ENCODE measurements around the gene PRKAG3. TPM values are rescaled to one million over a fixed set of nuclear protein-coding genes. Genes with fewer than 3 reads are reported as not detected.

The PRKAG3 gene
- not detected for total RNA-seq

DNA sequence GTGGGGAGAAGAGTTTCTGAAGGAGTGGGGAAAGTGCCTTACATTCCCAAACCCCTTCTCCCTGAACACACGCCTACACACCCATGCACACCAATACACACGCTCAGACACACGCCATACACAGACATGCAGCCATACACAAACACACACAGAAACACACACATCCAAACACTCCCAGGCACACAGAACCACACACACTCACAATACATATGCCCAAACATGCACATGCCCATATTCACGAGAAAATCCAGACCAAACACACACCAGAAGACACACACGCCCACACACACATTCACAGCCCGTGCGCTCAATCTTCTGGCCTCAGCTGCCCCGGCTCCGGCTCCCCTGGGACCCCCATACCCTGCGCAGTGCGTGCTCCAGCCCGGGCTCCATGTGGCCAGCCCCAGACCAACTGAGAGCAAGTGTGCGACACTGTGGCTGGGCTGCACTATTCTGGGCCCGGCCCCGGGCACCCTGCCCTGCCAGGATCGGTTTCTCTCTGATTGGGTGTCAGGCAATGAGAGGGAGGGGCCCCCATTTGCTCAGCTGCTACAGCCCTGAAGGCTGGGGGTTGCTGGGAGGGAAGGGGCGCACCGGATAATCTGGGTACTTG is at the start of gene PRKAG3:
PRKAG3 (minus strand) TSS at position 426 of the 613 bp plus-strand sequence.
- WGBS, 2 donors, result 63 to 68% methylated on average over 5 to 9 of the region's 18 CpGs
- H3K4me1 ChIP-seq, result peaks cover 0 to 29% (median 0%) of the 10 kb centered on the region in 3 donors
- H3K9me3 ChIP-seq, result no peaks in the 10 kb centered on the region
- intact Hi-C loops (cut with DNase I), result no loop called here
- H3K36me3 ChIP-seq, result no peaks in the 10 kb centered on the region
- no peak for DNase-seq
- H3K27ac ChIP-seq, result peak within 1 kb of the TSS in 2 of 4 donors; percentile 63 to 65
- no peak for TF ChIP-seq POLR2A (IDR thresholded peaks at IDR 0.05)
- TF ChIP-seq, protein P1, sequence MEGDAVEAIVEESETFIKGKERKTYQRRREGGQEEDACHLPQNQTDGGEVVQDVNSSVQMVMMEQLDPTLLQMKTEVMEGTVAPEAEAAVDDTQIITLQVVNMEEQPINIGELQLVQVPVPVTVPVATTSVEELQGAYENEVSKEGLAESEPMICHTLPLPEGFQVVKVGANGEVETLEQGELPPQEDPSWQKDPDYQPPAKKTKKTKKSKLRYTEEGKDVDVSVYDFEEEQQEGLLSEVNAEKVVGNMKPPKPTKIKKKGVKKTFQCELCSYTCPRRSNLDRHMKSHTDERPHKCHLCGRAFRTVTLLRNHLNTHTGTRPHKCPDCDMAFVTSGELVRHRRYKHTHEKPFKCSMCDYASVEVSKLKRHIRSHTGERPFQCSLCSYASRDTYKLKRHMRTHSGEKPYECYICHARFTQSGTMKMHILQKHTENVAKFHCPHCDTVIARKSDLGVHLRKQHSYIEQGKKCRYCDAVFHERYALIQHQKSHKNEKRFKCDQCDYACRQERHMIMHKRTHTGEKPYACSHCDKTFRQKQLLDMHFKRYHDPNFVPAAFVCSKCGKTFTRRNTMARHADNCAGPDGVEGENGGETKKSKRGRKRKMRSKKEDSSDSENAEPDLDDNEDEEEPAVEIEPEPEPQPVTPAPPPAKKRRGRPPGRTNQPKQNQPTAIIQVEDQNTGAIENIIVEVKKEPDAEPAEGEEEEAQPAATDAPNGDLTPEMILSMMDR (IDR thresholded peaks at IDR 0.05), result no peak
- no peak within 1 kb of the TSS for H3K4me3 ChIP-seq
- H3K27me3 ChIP-seq, result peaks cover 0 to 67% (median 0%) of the 10 kb centered on the region in 4 donors

DNA sequence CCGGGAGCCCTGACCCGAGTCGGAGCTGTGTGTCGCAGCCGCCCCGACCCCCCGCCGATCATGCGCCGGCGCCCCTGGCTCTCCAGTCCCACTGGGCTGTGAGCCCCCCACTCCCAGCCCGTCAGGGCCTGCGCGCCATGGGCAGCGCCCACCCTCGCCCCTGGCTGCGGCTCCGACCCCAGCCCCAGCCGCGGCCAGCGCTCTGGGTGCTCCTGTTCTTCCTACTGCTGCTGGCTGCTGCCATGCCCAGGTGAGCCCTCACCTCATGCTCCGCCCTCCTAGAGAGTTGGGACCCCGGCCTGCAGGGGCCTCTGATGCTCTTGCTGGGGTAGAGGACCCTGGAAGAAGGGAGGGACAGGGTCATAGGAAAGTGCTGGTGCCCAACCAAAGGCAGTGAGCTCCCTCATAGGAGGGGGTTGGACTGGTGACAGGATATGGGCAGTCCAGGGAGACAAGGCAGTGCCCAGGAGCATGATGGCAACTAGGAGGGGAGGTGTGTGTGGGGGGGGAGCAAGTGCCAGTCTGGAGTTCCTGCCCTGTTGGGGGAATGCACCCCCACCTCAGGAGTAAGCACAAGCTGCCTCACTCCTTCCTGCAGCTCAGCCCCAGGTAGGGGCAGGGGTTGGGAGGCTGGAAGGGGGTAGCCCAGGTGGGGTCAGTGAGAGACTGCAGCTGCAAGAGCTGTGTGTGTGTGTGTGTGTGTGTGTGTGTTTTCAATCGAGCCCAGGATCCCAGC is 49.4 kb upstream of the PRKAG3 start:
- no peak for TF ChIP-seq POLR2A (IDR thresholded peaks at IDR 0.05)
- TF ChIP-seq, protein P1 (IDR thresholded peaks at IDR 0.05), result no peak
- no peaks in the 10 kb centered on the region for H3K36me3 ChIP-seq
- WGBS, 2 donors, result 0 to 23% methylated on average over 1 of the region's 24 CpGs
- peak overlapping the region; percentile 34 to 68 (median 43) for H3K4me3 ChIP-seq
- peaks cover 24 to 75% (median 32%) of the 10 kb centered on the region in 3 donors for H3K4me1 ChIP-seq
- peaks cover 0 to 99% (median 7%) of the 10 kb centered on the region in 4 donors for H3K27me3 ChIP-seq
- intact Hi-C loops (cut with DNase I), result no loop called here
- no peak for DNase-seq
- H3K27ac ChIP-seq, result peak overlapping the region; percentile 68 to 83 (median 78)
- H3K9me3 ChIP-seq, result no peaks in the 10 kb centered on the region

GRCh38 chr2:218880102-218880858 is 48.7 kb upstream of the PRKAG3 start, which contains the start of gene WNT10A:
Gene WNT10A, plus strand, starts transcription at chr2:218880852. Its CDS starts 144 bp downstream, at chr2:218880996.
- TF ChIP-seq, protein P1 (IDR thresholded peaks at IDR 0.05), result no peak
- peak in 1 of 4 donors; percentile 68 for TF ChIP-seq POLR2A (IDR thresholded peaks at IDR 0.05)
- Histone ChIP-seq H3K27ac (peak within 1 kb of the TSS; percentile 68 to 83 (median 78)), H3K9me3 (no peaks in the 10 kb centered on the region), H3K4me3 (peak within 1 kb of the TSS; percentile 34 to 68 (median 43)), H3K27me3 (peaks cover 0 to 100% (median 7%) of the 10 kb centered on the region in 4 donors), H3K4me1 (peaks cover 24 to 68% (median 32%) of the 10 kb centered on the region in 3 donors), H3K36me3 (no peaks in the 10 kb centered on the region)
- intact Hi-C loops (cut with DNase I), result no loop called here
- 0% methylated on average over 5 of the region's 58 CpGs; no CpG with 5 or more reads in 1 of the 2 donors for WGBS, 2 donors
- no peak for DNase-seq

GRCh38 chr2:218879776-218880101 is 48.1 kb upstream of the PRKAG3 start:
- Histone ChIP-seq H3K36me3 (no peaks in the 10 kb centered on the region), H3K27me3 (peaks cover 0 to 98% (median 7%) of the 10 kb centered on the region in 4 donors), H3K27ac (peak overlapping the region; percentile 68 to 83 (median 78)), H3K4me3 (peak overlapping the region in 3 of 4 donors; percentile 36 to 68 (median 50)), H3K4me1 (peaks cover 24 to 62% (median 32%) of the 10 kb centered on the region in 3 donors), H3K9me3 (no peaks in the 10 kb centered on the region)
- WGBS, 2 donors, result 0 to 8% methylated on average over 2 to 10 of the region's 11 CpGs
- intact Hi-C loops (cut with DNase I), result no loop called here
- TF ChIP-seq, protein P1 (IDR thresholded peaks at IDR 0.05), result no peak
- TF ChIP-seq POLR2A (IDR thresholded peaks at IDR 0.05), result no peak
- DNase-seq, result no peak

All from esophagus squamous epithelium (tissue), 5 donors.